HG03520 (cell line): ENCODE results near the gene CEACAM18.
"Not testable (repeated sequence)": the region's sequence is repeated elsewhere in the genome, so short reads cannot be mapped to it uniquely, and the experiment has no call there.

Experiments used
- ATAC-seq: cut with Tn5 transposase; IDR thresholded peaks from one replicate; pipeline ENCODE4 v1.9.1; 2021; ENCODE audit warnings: mild to moderate bottlenecking, moderate library complexity; ENCODE audit not compliant: unreplicated experiment

The CEACAM18 gene

DNA sequence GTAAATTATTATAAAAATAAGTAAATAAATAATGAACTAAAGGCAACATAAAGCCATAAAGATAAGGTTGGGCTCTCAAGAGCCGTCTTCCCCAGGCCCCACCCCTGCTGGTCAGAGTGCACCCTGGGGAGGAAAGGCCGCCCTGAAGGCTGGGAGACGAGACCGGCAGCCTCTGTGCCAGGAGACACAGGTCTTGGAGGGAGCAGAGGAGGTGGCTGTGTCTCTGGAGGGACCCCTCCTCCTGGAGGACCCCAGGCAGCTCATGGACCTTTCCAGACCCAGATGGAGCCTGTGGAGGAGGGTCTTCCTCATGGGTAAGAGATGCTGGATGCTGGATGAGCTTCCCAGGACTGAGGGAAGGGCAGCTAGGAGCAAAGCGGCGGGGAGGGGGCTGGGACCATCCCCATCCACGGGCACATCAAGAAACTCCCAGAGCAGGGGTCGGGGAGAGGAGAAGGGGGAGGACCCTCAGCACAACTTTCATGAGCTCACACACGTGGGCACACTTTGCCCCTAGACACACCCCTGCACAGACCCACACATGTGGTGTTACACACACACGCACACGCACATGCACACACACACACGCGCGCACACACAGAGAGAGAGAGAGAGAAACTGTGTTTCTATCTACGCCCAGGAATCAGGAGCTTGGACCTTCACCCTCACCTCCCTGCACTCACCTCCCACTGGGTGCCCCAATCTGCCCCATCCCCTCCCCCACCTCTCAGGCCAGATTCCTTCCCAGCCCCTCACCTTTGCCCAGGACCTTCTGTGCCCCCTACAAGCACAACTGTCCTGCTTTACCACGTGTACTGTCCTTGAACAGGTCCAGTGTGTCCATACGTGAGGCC, at the start of gene CEACAM18:
Gene CEACAM18, plus strand, starts transcription at position 159 of the 854 bp plus-strand sequence.
- ATAC-seq: no peak

DNA sequence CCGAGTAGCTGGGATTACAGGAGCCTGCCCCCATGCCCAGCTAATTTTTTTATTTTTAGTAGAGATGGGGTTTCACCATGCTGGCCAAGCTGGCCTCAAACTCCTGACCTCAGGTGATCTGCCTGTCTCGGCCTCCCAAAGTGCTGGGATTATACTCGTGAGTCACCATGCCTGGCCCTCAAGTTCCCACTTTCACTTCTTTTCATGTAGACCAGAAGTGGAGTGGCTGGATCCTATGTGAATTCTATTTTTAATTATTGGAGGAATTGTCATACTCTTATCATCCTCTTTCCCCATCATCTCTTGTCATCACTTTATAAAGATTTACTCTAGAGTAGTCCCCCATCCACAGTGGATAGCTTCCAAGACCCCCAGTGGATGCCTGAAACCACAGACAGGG, 48.1 kb upstream of the CEACAM18 start:
- no peak for ATAC-seq

DNA sequence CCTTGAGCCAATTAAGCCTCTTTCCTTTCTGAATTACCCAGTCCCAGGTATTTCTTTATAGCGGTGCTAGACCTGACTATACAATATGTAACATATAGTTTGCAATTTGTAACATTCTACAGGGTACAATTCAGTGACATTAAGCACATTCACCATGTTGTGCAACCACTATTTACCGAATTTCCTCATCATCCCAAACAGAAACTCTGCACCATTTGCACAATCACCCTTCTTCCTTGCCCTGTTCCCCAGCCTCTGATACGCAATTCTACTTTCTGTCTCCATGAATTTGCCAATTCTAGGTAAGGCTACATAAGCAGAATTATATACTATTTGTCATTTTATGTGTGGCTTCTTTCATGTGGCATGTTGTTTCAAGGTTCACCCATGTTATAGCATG, 47.2 kb upstream of the CEACAM18 start:
- ATAC-seq: no peak

DNA sequence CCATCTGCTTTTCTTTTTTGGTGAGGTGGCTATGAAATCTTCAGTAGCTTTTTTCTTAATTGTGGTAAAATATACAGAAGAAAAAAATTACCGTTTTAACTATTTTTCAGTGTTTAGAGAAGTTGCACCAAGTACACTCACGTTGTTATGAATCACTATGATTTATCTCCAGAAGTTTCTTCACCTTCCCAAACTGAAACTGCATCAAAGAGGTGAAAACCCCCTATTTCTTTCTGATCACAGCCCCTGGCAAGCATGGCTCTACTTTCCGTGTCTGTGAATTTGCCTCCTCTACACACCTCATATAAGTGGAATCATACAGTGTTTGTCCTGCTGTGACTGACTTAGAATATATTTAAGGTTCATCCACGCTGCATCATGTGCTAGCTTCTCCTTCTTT, 45.3 kb upstream of the CEACAM18 start:
- no peak for ATAC-seq

DNA sequence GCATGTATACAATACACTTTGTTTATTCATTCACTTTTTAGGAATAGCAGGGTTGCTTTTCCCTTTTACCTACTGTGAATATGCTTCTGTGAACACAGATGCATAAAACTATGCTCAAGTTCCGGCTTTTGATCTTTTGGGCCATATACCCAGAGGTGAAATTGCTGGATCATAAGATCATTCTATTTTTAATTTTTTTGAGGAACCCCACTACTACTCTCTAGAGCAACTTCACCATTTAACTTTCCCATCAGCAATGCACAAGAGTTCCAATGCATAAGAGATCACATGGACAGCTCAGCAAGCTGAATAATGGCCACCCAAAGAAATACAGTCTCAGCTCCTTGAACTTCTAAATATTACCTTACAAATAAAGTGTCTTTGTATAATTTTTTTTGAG, 43.9 kb upstream of the CEACAM18 start:
- no peak for ATAC-seq

DNA sequence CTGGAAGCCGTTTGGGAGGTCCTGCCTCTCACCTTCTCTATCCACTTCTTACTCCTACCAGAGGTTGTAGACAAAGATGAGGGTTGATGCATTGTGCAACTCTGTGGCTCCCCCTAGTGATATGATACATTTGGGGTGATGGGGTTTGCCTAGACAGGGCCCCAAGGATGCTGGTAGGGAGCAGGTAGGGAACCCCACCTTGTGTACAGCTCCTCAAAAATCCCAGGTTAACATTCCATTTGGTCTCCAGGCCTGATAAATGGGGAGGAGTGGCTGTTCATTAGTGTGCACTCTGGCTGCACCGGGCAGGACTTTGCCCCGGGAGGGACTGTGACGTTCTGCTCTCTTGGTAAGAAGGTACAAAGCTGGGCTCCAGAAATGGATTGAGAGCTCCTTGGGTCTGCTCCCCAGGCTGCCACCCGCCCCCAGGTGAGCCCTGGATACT, 39.3 kb upstream of the CEACAM18 start:
- ATAC-seq: no peak

DNA sequence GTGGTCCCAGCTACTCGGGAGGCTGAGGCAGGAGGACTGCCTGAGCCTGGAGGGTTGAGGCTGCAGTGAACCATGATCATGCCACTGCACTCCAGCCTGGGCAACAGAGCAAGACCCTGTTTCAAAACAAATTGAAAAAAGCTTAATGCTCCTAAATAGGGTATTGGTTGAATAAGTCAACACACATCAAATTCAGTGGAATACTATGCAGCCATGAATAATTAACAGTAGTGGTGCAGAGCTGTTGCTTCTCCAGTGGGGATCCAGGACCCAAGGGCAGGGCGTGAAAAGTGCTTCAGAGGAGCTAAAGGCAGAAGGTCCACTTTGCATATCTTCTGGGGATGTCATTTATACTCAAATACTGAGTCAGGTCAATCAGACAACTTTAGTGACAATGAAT, 38.3 kb upstream of the CEACAM18 start:
- ATAC-seq: no peak

DNA sequence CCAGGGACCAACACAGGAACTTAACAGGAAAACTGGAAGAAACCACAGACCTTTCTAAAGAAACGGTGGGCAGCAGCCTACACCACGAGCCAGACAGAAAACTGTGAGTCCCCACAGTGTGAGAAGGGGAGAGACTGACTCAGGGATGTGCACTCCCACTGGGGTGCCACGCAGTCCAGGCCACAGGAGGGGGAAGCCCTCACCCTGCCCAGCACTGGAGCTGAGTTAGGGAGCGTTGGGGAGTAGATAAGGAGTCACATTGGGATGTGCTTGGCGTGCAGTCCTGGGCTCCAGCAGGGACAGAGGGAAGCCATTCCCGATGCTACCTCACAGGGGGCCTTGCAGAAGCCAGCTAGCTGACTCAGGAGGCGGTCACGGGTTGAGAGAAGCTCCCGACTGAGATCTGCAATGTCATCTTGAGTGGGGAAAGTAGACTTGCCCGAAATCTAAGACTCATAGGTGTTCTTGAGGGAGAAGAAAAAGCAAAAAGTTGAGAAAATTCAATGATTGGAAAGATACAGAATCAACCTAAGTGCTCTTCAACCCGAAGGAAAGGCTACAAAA, 37.4 kb upstream of the CEACAM18 start:
- ATAC-seq: no peak

DNA sequence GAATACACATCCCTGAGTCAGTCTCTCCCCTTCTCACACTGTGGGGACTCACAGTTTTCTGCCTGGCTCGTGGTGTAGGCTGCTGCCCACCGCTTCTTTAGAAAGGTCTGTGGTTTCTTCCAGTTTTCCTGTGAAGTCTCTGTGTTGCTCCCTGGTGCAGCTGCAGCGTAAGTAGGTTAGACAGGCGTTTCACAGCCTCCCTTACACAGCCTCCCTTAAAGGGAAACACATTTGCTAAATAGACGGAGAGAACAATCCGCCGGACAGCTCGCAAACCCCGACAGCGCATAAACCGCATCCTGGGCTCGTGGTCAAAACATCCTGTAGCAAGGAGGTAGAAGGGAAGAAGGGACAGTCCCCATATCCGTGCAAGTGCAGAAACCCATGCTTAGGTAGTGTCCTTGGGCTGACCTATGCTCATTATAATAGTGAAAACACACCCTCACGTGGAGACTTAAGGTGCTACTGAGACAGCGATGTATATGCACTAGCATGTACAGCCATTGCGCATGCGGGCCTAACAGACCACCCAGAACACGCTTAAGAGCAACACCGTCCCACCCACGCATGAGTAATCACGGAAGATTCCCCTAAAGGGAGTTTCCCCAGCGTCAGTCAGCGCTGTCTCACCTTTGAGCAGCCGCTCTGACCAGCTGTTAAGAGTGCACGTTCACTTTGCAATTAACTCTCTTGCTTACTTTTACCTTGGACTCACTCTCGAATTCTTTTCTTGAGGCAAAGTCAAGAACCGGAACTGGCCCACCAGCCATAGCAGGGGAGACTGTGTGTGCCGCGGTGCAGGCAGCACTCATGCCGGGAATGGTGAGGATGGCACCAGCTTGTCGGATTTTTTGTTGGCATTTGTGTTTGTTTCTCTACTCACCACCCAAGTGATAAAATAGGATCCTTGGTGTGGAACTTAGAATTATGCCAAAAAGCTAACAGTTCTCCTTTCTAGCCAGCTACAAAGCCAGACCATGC, 36.6 kb upstream of the CEACAM18 start:
- ATAC-seq: peak; percentile 76

DNA sequence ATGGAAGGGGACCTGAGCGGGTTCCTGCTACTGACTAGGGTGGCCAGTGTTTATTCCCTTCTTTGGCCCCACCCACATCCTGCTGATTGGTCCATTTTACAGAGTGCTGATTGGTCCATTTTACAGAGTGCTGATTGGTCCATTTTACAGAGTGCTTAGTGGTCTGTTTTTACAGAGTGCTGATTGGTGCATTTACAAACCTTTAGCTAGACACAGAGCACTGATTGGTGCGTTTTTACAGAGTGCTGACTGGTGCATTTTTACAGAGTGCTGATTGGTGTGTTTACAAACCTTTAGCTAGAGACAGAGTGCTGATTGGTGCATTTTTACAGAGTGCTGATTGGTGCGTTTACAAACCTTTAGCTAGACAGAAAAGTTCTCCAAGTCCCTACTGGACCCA, 30.8 kb upstream of the CEACAM18 start:
- ATAC-seq: not testable (repeated sequence)

DNA sequence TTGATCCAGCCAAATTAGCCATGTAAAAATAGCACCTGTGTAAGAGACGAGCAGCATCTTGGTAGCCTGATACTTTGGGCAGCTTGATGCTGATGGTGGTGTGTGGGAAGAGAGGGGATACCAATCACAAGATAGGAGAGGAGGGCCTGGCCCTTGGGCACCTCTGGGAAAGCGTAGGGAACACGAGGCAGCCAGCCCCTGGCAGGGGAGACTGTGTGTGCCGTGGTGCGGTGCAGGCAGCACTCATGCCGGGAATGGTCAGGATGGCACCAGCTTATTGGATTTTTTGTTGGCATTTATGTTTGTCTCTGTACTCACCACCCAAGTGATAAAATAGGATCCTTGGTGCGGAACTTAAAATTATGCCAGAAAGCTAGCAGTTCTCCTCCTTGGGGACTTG, 30.3 kb upstream of the CEACAM18 start:
- ATAC-seq: no peak

DNA sequence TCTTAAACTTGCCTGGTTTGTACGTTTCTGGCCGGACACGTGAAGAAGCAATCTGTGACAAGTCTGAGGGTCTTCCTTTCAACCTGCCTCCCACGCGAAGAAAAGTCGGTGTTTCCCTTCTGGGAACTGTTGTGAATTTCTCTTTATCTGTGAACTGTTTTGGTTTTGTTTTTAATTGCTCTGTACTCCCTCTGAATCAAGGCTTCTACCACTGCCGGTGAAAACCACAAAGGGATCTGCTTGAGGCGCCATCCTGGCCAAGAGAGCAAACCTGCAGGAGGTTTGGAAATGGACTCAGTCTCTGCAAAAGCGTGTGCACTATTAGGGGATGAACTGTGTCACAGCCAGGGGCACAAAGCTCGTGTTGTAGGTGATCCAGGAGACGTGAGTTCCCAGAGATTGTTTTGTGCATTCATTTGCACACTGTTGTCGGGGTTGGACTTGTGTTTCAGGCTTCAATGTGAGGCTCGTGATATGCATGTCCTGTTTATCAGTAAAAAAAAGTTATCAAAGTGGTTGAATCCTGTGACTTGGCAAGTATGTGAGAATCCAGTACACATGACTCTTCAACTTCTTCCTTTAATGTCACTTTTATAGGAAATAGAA, 29.8 kb upstream of the CEACAM18 start:
- ATAC-seq: no peak

DNA sequence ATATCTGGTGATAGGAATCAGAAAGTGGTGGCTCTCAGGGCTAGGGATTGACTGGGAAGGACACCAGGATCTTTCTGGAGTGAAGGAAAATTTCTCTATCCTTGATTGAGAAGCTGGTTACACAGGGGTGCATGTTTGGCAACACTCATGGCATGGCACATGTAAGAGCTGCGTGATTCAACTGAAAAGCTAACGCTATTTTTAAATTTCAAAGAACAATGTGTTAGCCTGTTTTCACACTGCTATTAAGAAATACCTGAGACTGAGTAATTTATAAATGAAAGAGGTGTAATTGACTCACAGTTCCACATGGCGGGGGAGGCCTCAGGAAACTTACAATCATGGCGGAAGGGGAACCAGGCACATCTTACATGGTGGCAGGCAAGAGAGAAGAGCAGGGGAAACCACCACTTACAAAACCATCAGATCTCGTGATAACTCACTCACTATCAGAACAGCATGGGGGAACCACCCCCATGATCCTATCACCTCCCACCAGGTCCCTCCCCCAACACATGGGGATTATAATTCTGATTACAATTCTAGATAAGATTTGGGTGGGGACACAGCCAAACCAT, 27.5 kb upstream of the CEACAM18 start:
- ATAC-seq: no peak

DNA sequence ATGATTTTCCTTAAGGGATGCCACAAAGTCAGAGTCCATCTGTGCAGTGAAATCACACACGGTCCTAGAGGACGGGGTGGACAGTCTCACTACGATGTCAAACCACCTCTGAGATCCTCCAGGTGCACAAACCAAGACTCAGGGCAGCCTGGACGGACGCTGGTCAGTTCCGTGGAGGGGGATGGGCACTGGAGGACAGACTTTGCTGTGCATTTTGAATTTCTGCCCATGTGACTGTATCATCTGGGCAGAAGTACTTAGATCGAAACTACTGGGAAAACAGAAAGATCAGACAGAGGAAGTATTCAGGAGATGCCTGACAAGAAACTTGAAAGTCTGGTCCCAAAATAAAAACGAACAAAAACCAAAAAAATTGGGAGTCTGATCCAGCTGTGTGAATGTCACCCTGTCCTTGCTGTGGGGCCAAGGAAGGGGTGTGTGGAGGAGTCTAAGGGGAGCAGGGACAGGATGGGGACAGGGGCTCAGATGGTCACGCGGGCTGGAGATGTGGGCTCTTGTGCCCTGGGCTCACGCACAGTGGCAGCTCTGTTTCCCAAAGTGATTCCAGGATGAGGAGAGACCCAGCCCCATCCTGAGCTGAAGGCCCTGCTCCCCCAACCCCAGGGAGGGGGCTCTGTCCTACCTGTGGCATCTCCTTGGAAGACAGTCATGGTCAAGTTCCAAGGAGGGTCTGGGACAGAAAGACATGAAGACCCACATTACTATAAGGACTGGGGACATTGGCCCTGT, 21.6 kb upstream of the CEACAM18 start:
- no peak for ATAC-seq

DNA sequence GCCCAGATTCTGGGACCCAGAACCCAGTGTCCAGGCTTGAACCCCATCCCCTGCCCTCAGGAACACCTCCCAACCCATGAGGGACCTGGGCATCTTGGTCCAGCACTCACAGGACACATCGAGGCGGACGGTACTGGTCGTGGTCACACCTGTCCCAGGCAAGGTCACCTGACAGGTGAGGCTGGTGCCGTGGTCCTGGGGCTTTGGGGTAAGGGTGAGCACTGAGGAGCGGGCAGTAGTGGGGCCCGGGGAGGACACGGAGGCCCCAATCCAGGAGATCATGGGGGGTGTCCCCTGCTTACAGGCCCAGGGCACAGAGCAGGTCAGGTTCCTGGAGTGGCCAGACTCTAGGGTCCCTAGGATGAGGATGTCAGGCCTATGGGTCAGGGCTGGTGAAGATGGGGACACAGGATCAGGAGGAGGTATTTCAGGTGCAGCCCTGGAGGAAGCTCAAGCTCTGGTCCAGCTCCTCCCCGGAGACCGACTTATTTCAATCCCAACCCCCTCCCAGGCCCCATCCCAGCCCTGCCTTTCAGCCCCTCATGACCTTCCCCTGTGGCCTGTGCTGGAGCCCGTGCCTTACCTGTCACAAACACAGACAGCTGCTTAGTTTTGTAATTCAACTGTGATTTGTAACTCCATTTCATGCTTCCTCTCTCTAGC, 20.9 kb upstream of the CEACAM18 start:
- no peak for ATAC-seq

DNA sequence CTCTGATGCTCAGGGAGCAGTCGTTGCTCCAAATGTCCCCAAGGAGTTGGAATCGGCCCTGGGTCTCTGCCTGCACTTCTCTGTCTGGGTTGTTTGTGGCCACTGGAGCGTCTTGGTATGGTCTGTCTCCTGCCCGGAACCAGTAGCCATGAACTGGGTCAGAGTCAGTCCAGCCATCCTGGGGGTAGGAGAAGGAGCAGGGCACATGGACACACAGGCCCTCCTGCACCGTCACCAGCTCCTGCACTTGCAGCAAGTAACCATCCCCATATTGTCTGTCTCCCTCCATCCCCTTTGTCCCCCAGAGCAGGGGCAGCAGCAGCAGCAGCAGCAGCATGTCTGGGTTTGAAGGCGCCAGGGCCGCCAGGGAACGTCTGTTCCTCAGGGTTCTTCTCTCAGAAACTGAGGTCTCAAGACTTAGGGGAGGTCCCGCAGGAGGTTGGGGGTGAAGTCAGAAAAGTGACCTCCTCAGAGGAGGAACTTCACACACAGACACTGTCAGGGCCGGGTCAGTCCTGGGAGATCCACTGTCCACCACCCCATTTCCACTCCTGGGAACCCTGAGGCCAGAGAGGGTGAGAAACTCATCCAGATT, 20.2 kb upstream of the CEACAM18 start, which contains the start of gene SIGLEC8:
Gene SIGLEC8, minus strand, starts transcription at position 404 of the 595 bp plus-strand sequence. Its CDS starts 67 bp downstream, at position 337.
- ATAC-seq: no peak

DNA sequence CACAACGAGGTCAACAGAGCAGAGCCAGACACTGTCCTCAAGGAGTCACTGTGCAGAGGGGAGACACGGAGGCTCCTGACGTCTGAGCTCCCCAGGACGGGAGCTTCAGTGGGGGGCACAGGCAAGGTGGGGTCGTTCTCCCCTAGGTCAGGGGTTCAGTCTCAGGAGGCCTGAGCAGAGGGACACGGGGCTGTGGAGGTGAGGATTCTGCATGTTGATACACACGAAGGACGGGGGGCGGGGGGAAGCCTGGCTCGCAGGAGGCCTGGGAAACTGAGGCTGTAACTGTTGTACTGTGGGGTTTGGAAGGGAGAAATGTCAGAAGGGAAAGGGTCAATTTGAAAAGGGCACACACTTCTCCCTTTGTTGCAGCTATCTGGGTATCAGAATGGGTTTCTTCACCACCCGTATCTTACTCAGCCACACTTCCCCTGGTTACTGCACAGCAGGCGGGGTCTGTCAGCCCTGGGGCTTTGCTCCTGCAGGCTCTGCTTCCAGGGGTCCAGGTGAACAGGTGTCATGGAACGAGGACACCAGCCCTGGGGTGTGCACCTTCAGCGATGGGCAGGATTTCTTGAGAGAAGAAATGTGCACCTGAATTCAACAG, 19.3 kb upstream of the CEACAM18 start:
- ATAC-seq: no peak
